Aortic smooth muscle cell (primary cell): ENCODE data around the gene MCM10. TPM values are rescaled to one million over a fixed set of nuclear protein-coding genes. Genes with fewer than 3 reads are reported as not detected.

ENCODE experiments used
- total RNA-seq: library from RNA; depleted of rRNA; stranded (reverse); fragments of >200 nt; gene quantifications from 2 replicates; pipeline ENCODE4 v1.2.3, GENCODE V29; 2014

MCM10 gene
- 5.2 and 14.3 TPM in 2 replicates for total RNA-seq

DNA sequence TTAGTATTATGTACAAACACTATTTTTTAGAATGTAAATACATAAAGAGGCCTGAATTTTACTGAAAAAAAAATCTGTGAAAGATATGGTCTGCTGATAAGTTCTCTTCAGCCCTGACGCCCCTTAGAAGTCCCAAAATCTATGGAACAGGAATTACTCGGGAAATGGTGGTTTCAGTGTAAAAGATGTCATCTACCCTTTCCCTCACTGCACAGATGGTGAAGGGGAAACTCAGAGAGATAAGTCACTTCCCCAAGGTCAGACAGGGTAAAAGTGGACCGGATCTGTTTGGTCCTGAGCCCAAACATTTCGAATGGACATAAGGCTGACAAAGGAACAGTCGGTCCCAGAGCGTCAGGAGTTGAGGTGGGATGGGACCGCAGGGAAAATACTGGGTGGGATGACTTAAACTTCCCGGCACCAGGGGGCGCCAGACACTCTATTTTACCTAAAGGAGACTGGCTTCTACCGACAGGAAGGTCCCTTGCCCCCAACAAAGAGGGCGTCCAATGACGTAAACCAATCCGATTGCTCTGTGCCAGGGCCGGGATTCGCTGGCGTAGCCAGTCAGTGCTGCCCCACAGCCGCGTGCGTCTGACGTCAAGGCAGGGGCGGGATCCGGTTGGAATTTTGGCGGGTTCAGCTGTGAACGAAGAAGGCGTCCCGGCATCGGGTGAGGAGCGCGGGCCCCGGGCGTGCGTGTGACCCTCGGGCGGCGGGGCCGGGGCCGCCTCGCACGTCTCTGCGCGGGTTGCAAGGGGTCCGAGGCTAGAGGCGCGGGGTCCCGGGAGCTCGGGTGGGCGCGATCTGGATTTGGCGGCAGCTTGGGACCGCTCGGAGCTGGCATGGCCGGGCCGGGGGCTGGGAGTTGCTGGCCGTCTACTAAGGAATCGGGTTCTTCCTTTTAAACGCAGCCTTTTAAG lies at the start of gene MCM10:
MCM10 (plus strand) TSS at position 625 of the 923 bp plus-strand sequence. CDS start 2,645 bp downstream, outside the sequence.

GRCh38 chr10:13234172-13234571 lies 72.8 kb downstream of the MCM10 start, which contains the start of gene UCMA:
UCMA (minus strand) TSS chr10:13234374; CDS start chr10:13234258, 116 bp downstream.

Other genes starting within 250 kb of the MCM10 start
- 7.5 and 21.1 TPM in 2 replicates for gene CCDC3, start 159.8 kb upstream of the MCM10 start, total RNA-seq
- 125 and 160 TPM in 2 replicates for gene OPTN, start 61.4 kb upstream of the MCM10 start, total RNA-seq
- not detected in 2 replicates for gene UCMA, start 72.8 kb downstream of the MCM10 start, total RNA-seq
- 22.2 and 28.8 TPM in 2 replicates for gene PHYH, start 138.5 kb downstream of the MCM10 start, total RNA-seq
- gene SEPHS1, start 186.7 kb downstream of the MCM10 start, total RNA-seq, result 27.9 and 43.1 TPM in 2 replicates